GM18870 (cell line): ENCODE data around the gene ELMO1.

ENCODE experiments used
- ATAC-seq: cut with Tn5 transposase; IDR thresholded peaks from one replicate; pipeline ENCODE4 v1.9.1; 2021; ENCODE audit warnings: moderate library complexity; ENCODE audit not compliant: unreplicated experiment

Gene ELMO1

DNA sequence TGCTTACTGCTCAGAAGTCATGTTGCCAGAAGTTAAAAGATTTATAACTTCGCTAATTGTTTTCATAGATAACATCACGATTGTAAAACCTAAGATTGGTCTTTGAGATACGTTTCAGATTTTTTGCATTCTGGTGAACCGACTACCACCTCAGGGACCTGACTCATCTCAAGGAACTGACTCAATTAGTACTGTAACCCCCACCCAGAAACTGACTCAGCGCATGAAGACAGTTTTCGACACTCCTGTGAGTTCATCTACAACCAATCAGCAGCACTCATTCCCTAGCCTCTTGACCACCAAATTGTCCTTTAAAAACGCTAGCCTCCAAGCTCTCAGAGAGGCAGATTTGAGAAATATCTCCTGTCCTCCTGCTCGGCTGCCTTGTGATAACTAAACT is 72.3 kb downstream of the ELMO1 start:
- ATAC-seq = no peak

DNA sequence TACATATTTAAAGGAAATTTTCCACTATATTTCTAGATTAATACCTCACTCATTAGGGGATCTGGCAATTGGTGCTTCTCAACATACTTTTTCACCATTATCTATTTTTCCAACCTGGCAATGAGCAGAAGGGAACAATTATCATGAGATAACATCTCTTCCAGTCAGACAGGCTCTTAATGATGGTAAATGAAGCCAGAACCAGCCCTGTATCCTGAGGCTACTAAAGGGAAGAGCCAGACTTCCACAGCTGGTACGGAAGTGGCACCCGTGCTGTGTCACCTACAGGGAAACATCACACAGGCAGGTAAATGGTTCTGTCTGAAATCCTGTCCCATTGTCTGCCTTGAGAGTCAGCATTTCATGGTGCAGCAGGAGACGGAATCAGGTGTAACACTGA is 75.9 kb downstream of the ELMO1 start:
- no peak for ATAC-seq

DNA sequence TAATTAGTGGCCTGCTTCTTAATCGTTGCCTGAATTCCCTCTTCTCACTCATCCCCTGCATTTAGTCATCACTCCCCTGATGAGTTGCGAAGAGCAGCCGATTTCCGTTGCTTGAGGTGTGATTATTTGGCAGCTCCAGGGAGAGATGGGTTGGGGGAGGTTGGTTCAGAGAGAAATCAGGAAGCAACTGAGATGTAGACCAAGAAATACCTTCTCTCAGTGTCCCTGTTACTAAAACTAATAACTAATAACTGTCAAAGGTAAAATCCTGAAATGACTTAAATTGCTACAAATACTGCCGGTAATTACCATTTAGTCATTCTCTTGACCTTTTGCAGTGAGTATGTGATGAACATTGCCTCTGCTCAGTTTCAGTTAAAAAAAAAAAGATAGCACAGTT is 76.9 kb downstream of the ELMO1 start:
- ATAC-seq = no peak

DNA sequence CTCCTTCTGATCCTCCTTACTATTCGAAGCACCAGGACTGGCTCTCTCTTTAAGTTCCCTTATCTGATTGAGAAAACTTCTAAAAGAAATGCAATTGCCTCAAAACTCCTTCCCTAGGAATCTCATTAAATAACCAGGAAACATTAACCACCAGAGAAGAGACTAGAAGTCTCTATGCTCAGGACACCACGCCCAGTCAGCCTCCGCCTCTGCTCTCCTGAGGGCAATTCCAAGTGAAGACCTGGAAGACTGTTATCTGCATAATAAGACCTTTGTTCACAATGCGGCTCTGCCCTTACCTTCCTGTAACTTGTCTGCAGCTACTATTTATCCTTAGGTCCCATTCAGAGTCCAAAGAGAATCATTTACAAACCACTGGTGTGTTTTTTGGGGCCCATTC is 78.8 kb downstream of the ELMO1 start:
- ATAC-seq = no peak

DNA sequence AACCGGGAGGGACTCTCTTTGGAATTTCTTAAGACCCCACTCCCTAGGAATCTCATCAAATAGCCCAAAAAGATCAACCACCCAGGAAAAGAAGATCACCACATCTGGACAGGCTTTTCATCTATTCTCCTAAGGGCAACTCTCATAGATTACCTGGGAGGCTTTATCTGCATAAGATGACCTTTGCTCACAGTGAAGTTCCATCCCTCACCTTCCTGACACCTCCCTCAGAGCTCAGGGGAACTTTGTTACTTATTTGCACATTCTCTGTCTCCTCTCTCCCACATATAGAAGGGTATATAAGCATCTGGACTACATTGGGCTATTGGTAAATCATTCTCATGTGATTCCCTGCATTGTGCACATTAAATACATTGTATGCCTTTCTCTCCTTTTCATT is 80.1 kb downstream of the ELMO1 start:
- ATAC-seq = no peak

DNA sequence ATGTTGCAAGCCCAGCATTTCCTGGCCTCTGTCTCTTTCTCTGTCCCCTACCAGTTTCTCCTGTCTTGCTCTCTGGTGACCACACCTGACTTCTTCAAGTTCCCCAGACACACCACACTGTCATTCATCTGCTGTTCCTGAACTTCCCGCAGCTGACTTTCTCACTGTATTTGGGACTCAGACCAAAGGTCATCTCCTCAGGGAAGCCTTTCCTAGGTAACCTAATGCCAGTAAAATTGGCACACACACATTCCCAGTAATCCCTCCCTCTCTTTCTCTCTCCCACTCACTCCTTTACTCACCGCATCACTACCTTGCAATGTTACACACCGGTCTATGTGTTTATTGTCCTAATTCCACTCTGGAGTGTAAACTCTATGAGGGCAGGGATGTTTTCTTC is 81.7 kb downstream of the ELMO1 start:
- ATAC-seq = no peak

DNA sequence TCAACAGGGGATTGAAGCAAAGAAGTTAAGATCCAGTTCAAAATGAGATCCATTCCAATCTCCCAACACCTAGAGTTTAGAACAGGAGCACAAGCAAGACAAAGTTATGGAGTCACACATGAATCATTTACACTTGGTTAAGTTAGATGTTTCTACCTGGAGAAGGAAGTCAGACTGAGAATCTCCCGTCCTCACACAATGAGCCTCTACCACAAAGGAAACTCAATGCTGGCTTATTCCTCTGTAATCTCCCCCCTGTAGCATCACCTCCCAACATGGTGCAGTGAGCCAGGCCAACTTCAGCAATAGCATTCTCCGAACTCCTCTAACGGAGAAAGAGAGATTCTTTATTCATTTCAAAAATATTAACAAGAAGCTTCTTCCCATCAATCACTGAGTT is 82.2 kb downstream of the ELMO1 start:
- ATAC-seq = no peak

DNA sequence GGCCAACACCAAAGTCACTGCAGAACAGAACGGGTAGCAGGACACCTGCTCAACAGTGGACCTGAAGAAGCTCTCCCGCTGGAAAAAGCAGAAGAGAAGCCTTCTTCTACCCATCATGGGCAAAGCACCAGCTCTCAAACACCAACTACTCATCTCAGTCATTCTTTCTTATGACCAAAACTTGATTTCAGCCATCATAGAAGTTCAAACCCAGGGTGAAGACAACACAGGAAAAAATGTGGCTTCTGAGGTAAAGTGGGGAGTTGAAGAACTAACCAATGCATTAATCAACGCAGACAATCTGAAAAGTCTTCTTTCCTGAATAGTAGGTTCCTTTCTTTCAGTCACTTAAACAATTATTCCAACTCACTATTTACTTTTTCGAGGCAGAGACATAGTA is 83.3 kb downstream of the ELMO1 start:
- no peak for ATAC-seq

DNA sequence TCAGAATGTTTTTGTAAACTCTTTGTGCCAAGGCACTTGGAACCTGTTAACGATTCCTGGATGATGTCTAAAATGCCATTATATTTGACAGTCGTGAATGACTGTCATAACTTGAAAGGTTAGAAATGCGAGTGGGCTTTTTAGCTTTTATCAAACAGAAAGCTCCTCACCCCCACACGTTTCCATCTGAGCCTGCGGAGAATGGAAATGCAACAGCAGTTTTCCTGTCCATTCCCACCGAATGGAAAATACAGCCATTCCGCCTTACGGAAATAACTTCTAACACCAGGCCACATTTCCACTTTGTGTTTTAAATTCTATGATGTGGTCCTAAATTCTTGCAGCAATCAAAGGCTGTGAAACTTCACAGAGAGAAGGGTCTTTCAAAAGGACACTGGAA is 83.8 kb downstream of the ELMO1 start:
- no peak for ATAC-seq

DNA sequence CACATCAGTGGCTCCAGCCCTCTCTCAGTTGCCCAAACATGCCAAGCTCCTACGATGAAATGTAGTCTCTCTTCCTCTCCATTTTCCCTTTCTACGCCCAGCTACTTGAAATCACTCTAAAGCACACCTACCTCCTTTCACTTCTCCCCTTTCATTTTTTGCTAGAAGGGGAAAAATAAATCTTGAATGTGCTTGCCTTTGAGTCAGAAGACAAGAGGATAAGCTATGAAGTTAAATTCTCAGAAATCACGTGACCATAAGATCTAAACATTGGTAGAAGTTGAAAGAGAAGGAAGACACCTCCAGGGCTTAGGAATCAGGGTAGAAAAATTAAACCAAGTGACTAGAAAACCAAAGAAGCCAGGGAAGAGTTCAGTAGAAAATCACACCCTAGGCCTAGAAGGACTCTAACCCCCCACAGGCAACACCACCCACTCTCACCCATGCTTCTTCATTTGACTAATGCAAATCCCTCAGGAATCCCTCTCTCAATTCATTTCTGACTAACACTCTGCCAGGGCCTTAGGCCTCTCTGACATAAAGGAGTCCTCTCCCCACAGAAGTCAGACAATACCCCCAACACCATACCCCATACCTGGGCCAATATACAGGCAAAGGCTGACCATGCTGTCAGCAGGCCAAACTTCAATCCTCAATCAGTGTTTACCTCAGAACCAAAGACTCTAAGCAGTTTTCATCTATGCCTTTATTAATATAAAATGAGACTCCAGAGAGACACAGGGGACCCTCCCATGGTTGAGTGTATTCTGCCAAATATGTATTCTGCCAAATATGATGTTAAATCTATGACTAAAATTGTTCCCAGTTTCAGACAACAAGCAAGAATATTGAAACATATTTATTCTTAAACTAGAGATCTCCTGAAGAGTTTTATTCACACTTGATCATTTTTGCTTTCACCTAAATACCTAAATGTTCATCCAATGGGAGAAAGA is 84.8 kb downstream of the ELMO1 start:
- no peak for ATAC-seq

DNA sequence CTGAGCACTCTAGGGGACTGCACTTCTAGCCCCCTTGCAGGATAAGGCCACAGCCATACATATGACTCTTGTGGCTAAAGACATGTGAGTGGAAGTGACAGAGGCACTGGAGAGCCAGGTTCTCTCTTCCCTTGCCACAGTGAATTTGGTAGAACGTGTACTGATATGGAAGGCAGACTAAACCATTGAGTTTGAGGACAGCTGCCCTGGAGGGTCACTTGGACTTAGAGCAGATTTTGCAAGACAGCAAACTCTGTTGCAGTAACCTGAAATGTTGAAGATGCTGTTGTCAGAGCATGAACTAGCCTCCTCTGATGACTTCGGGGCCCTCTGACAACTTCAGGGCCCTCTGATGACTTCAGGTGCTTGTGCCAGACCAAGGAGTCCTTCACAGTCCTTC is 85.9 kb downstream of the ELMO1 start:
- ATAC-seq = no peak

DNA sequence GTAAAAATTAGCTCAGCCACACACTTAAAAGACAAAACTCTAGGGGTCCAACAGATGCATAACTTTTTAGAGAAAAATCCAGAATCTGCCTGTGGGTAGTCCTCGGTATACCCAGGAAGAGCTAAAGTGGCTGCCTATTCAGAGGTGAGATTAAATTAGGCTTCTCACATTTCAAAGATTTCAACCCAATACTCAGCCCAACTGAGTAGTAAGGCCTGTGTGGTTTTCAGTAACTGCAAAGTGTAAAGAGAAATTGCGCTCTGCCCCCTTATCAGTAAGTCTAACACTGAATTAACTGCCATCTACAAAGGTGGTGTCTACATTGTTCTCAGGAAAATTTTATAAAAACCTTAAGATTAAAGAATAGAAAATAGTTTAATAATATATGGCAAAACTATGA is 88.2 kb downstream of the ELMO1 start:
- no peak for ATAC-seq

DNA sequence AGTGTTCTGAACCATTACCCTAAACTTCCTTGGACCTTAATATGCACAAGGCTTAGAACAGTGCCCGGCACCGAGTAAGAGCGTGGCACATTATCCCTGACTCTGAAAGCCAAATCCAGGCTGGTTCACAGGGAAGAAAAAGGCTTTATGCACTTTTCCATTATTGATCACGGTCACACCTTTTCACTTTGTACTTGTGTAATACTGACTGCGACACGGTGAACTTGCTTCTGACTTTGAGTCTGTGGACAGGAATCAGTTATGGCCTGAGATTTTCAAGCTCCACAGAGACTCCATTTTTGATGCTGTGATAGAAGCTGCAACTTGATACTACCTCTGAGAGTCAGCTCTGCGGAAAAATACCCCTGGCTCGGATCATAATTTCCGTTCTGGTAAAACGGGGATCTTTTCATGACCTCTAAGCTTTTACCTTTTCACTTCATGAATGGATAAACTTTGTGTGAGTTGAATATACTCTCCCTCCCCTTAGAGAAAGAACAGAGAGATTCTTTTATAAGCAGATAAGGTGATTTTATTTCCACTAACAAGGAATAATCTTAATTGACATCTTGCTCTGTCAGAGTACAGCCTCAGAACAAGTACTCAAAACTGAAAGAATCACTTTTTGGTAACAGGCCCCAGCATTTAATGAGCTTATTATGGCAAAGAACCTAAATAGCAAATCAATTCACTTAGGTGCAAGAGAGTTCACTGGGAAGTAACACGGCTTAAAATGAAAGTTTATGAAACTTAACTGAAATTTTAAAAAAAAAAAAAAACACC is 88.8 kb downstream of the ELMO1 start:
- ATAC-seq = no peak

DNA sequence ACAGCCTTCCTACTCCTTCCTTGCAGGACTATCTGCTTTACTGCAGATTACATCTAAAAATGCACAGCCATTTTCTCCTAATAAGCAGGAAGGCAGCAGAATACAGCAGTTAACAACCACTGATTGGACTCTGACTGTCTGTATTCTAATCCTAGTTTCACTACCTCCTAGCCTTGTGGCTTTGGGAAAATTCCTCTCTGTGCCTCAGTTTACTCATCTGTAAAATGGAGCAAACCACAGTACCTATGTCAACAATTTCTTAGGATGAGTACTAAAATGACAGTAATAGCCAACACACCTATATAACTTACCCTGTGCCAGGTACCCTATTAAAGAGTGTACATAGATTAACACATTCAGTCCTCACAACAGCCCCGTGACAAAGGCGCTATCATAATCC is 89.5 kb downstream of the ELMO1 start:
- no peak for ATAC-seq

DNA sequence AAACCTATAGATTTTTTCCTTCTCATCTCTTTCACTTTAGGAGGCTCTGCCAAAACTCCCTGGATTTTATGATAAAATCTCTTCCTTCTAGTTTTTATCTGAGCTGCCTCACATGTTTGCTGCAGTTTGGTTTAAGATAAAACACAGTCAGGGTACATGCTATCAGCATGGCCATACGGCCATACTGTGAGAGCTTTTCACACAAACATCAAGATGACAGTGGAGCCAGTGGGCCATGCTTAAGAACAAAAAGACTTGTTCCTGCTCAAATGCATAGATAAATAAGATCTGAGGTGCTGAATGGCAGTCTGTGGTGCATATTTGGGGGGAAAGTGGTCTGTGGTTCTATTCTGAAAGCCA is 91.0 kb downstream of the ELMO1 start:
- ATAC-seq = no peak

DNA sequence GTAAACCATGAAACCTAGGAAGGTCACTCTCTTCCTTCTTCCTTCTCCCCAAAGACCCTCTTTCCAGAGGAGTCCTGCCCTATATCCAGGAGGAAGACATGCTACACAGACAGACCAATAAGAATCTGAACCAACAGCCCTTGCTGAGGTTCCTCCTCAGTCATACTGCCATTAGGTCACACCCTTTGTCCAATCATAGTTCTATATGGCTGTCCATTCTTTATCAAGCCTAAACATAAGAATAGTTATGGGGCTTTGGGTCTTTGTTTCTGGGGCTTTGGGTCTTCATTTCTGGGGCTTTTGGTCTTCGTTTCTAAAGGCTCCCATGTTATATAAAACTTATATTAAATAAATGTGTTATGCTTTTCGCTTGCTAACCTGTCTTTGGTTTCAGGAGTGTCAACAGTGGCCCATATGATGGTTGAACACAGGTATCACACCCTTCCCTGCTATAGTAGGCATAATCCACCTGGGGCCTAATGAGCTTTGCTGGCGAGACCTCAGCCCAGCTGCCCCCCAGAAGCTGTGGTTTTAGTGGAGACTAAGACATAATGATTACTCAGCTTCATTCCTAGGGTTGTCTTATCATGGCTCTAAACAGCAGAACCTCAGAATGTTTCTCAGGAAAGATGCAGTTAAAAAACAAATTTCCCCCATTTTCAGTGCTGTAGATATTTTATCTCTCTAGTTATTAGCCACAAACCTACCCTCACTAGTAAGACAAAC is 91.6 kb downstream of the ELMO1 start:
- no peak for ATAC-seq

DNA sequence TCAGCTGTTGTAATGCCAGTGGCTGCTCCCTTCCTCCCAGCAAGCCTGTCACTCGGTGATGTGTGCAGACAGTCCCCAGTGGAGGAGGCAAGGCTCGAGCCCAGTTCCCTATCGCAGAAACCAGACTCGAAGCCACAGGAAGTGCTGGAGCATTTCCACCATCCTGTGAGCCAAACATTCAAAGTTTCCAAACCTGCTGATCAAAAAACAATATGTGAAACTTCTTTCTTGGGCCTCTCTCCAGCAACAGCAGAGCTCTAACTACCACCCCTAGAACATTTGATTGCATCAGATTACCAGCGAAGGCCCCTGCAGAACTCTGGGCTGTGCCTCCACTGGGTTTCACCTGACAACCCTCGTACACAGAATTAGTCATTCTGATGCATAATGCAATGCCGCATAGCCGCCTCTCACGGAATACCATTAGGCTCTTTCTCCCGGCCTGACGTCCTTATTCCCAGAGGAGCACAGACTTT is 94.0 kb downstream of the ELMO1 start:
- ATAC-seq = no peak

DNA sequence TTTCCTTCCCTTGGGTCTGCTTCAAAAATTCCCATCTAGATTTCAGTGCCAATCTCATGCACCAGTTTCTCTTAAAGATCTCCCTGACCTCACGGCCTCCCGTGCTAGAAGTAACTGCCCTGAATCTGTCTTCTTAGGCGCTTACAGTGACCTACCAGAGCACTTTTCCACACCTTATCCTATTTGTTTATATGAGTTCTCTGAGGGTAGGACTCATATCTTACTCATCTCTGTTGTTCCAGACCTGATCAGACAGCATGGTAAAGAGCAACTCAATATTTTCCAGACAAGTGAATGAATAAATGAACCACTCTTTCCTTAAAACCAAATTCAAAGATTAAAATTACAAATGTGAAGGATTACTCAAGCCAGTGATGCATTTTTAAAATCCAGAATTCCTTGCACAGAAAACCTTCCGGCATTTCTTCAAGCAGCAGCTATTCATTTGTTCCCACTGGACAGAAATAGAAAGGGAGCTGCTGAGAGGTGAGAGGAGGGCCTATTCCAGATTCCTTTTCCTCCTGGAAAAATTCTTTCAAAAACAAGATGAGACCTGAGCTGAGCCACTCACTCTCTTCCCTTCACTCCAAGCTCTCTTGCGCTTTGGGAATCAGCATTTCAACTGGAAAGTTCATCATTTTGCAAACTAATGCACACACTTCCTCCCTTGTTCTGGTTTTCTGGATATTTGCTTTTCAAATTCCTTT is 94.6 kb downstream of the ELMO1 start:
- no peak for ATAC-seq

DNA sequence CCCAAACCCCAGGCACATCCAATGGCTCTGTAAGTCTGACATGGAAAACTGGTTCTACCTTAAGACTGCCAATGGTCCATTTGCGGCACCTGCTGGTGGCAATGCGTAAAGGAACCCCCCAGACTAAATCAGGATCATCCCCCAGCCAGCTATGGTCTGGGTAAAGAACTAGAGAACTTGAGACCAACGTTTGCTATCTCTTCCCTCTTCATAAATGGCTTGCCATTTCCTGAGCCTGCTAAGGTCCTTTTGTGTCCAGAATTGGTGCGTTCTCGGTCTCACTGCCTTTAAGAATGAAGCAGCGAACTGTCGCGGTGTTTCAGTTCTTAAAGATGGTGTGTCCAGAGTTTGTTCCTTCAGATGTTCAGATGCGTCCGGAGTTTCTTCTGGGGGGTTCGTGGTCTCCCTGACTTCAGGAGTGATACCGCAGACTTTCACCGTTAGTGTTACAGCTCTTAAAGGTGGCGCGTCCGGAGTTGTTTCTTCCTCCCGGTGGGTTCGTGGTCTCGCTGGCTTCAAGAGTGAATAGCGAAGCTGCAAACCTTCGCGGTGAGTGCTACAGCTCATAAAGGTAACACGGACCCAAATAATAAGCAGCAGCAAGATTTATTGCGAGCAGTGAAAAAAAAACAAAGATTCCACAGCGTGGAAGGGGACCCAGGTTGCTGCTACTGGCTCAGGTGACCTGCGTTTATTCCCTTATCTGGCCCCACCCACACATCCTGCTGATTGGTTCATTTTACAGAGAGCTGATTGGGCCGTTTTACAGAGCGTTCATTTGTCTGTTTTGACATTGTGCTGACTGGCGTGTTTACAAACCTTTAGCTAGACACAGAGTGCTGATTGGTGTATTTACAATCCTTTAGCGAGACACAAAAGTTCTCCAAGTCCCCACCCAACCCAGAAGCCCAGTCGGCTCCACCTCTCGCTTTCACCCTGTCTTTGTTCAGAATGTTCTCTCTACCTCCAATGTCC is 95.4 kb downstream of the ELMO1 start:
- peak; percentile 55 for ATAC-seq
